ENCODE data around the gene WDR93. TPM values are rescaled to one million over a fixed set of nuclear protein-coding genes. Genes with fewer than 3 reads are reported as not detected.

The WDR93 gene
- total and polyA plus RNA-seq, 2 donors (not counting 1 experiment from before 2014, with no cell fraction given): 0.12 TPM; not detected in 1

DNA sequence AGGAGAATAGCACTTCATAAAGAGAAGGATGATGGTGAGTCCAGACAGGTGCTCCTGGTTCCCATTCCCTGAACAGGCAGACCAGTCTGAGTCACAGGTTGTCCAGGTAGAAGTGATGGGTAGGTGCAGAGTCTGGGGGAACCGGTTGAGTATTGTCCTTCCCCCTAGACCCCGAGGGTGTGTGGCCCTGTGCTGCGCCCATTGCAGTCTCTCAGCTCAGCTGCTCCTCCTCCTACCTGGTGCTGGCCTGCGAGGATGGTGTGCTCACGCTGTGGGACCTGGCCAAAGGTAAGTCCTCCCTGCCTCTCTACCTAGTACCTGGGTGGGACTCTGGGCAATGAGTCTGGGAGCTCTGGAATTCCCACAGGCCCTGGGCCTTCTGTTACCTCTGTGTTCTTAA, 40.7 kb downstream of the WDR93 start:
- no peak overlapping the region for H3K4me3 Mint-ChIP-seq
- POLR2A ChIA-PET: no interaction called here
- no peak overlapping the region for H2AFZ ChIP-seq (ENCODE audit: insufficient read depth, low read depth, low read length, poor library complexity, severe bottlenecking)
- no peak overlapping the region for H3K9ac ChIP-seq (ENCODE audit: low read length)
- H4K20me1 ChIP-seq (ENCODE audit: control insufficient read depth, insufficient read depth, low read length, poor library complexity, severe bottlenecking): no peaks in the 10 kb centered on the region
- H3K4me3 ChIP-seq (ENCODE audit: control extremely low read depth in 1 of 5, extremely low read depth in 1 of 5, insufficient read depth in 1 of 5, low read depth in 2 of 5, low read length in 4 of 5): no peak overlapping the region
- H3K36me3 ChIP-seq (replicated peaks in 1 of 2; ENCODE audit: control extremely low read depth in 1 of 2, control insufficient read depth in 1 of 2, extremely low read depth in 1 of 2, insufficient read depth in 2 of 2, low read length in 1 of 2): no peaks in the 10 kb centered on the region
- H3K27me3 Mint-ChIP-seq: peaks cover 34% of the 10 kb centered on the region
- H3K4me1 Mint-ChIP-seq: no peaks in the 10 kb centered on the region
- no peak for ATAC-seq (ENCODE audit: low read depth)
- H3K27ac Mint-ChIP-seq: no peak overlapping the region
- intact Hi-C loops (cut with micrococcal nuclease): no loop called here
- H3K9me3 Mint-ChIP-seq (ENCODE audit: insufficient read depth): no peaks in the 10 kb centered on the region
- WGBS (ENCODE audit: insufficient coverage): 100% methylated on average over 5 of the region's 5 CpGs
- CTCF ChIA-PET: interaction anchor here (2.3 kb wide), 1 partner anchor 10 kb away, joined by 11 read pairs; no protein-coding TSS in a partner anchor
- no peaks in the 10 kb centered on the region for H3K4me1 ChIP-seq (ENCODE audit: control insufficient read depth in 2 of 2, insufficient read depth in 2 of 2, low read length in 2 of 2)
- TF ChIP-seq EZH2 (IDR thresholded peaks at IDR 0.05; ENCODE audit: borderline replicate concordance, insufficient read depth, low read depth, low read length, poor library complexity, severe bottlenecking): no peak
- TF ChIP-seq, protein P1, sequence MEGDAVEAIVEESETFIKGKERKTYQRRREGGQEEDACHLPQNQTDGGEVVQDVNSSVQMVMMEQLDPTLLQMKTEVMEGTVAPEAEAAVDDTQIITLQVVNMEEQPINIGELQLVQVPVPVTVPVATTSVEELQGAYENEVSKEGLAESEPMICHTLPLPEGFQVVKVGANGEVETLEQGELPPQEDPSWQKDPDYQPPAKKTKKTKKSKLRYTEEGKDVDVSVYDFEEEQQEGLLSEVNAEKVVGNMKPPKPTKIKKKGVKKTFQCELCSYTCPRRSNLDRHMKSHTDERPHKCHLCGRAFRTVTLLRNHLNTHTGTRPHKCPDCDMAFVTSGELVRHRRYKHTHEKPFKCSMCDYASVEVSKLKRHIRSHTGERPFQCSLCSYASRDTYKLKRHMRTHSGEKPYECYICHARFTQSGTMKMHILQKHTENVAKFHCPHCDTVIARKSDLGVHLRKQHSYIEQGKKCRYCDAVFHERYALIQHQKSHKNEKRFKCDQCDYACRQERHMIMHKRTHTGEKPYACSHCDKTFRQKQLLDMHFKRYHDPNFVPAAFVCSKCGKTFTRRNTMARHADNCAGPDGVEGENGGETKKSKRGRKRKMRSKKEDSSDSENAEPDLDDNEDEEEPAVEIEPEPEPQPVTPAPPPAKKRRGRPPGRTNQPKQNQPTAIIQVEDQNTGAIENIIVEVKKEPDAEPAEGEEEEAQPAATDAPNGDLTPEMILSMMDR (IDR thresholded peaks at IDR 0.05): no peak
- H3K79me2 ChIP-seq (ENCODE audit: control insufficient read depth, insufficient read depth, low read length): no peaks in the 10 kb centered on the region
- H3K27me3 ChIP-seq (replicated peaks in 1 of 4; ENCODE audit: control extremely low read depth in 1 of 4, control insufficient read depth in 3 of 4, insufficient read depth in 4 of 4, low read length in 3 of 4): peaks cover 0 to 11% (median 0%) of the 10 kb centered on the region in 4 experiments
- DNase-seq: no peak
- H3K9me3 ChIP-seq (ENCODE audit: control extremely low read depth in 1 of 3, control insufficient read depth in 2 of 3, insufficient read depth in 1 of 3, low read length in 2 of 3): no peaks in the 10 kb centered on the region
- H3K27ac ChIP-seq (ENCODE audit: low read length in 2 of 2): no peak overlapping the region
- H3K4me2 ChIP-seq (replicated peaks; ENCODE audit: low read depth, low read length, poor library complexity, severe bottlenecking): no peak overlapping the region

DNA sequence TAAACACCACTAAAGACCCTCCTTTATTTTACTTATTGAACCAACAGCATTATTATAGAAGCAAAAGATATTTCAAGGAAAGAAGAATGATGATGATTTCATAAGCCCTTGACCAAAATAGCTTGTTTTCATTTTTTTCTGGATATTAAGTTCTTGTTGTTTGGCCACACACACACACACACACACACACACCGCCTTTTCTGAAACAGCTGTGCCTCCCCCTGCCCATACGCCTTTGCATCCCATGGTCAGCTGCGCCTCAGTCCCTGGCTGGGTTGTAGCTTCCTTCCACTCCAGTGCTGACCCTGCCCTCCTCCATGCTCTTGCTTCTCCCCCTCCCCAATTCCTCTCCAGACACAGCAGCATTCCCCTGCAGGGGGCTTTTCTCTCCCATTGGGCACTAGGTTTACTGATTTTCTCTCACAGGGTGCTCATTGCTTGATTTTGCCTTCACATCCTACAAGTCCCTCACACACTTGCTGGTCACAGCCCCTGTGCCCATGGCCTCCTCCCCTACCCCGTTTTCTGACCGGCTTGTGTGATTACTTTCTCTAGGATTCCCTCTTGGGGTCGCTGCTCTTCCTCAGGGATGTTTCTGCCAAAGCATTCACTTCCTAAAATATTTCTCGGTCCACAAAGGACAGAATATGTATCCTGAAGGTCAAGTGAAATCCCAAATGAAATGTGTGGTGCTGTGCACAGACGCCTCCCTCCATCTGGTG, 42.0 kb downstream of the WDR93 start:
- Mint-ChIP-seq H3K9me3 (ENCODE audit: insufficient read depth) (no peaks in the 10 kb centered on the region), H3K4me1 (no peaks in the 10 kb centered on the region), H3K27me3 (peaks cover 37% of the 10 kb centered on the region), H3K4me3 (no peak overlapping the region), H3K27ac (no peak overlapping the region)
- Histone ChIP-seq H3K79me2 (ENCODE audit: control insufficient read depth, insufficient read depth, low read length) (no peaks in the 10 kb centered on the region), H3K27me3 (replicated peaks in 1 of 4; ENCODE audit: control extremely low read depth in 1 of 4, control insufficient read depth in 3 of 4, insufficient read depth in 4 of 4, low read length in 3 of 4) (peaks cover 0 to 15% (median 0%) of the 10 kb centered on the region in 4 experiments), H3K4me2 (replicated peaks; ENCODE audit: low read depth, low read length, poor library complexity, severe bottlenecking) (no peak overlapping the region), H3K4me1 (ENCODE audit: control insufficient read depth in 2 of 2, insufficient read depth in 2 of 2, low read length in 2 of 2) (no peaks in the 10 kb centered on the region), H3K9me3 (ENCODE audit: control extremely low read depth in 1 of 3, control insufficient read depth in 2 of 3, insufficient read depth in 1 of 3, low read length in 2 of 3) (no peaks in the 10 kb centered on the region), H3K4me3 (ENCODE audit: control extremely low read depth in 1 of 5, extremely low read depth in 1 of 5, insufficient read depth in 1 of 5, low read depth in 2 of 5, low read length in 4 of 5) (no peak overlapping the region), H3K9ac (ENCODE audit: low read length) (no peak overlapping the region), H4K20me1 (ENCODE audit: control insufficient read depth, insufficient read depth, low read length, poor library complexity, severe bottlenecking) (no peaks in the 10 kb centered on the region), H2AFZ (ENCODE audit: insufficient read depth, low read depth, low read length, poor library complexity, severe bottlenecking) (no peak overlapping the region), H3K36me3 (replicated peaks in 1 of 2; ENCODE audit: control extremely low read depth in 1 of 2, control insufficient read depth in 1 of 2, extremely low read depth in 1 of 2, insufficient read depth in 2 of 2, low read length in 1 of 2) (no peaks in the 10 kb centered on the region), H3K27ac (ENCODE audit: low read length in 2 of 2) (no peak overlapping the region)
- intact Hi-C loops (cut with micrococcal nuclease): no loop called here
- no peak for ATAC-seq (ENCODE audit: low read depth)
- ChIA-PET POLR2A (no interaction called here), CTCF (interaction anchor here (1.3 to 2.3 kb wide), 2 partner anchors 8 to 142 kb away, joined by 4 to 11 read pairs; no protein-coding TSS in a partner anchor)
- TF ChIP-seq, protein P1 (IDR thresholded peaks at IDR 0.05): no peak
- no peak for TF ChIP-seq EZH2 (IDR thresholded peaks at IDR 0.05; ENCODE audit: borderline replicate concordance, insufficient read depth, low read depth, low read length, poor library complexity, severe bottlenecking)
- 87% methylated on average over 7 of the region's 8 CpGs for WGBS (ENCODE audit: insufficient coverage)
- no peak for DNase-seq
